ENCODE measurements around the gene FRMD8. TPM values are rescaled to one million over a fixed set of nuclear protein-coding genes. Genes with fewer than 3 reads are reported as not detected.

FRMD8 gene
- total and polyA plus RNA-seq, 9 donors, result 4.3 to 41.7 (median 25.2) TPM

DNA sequence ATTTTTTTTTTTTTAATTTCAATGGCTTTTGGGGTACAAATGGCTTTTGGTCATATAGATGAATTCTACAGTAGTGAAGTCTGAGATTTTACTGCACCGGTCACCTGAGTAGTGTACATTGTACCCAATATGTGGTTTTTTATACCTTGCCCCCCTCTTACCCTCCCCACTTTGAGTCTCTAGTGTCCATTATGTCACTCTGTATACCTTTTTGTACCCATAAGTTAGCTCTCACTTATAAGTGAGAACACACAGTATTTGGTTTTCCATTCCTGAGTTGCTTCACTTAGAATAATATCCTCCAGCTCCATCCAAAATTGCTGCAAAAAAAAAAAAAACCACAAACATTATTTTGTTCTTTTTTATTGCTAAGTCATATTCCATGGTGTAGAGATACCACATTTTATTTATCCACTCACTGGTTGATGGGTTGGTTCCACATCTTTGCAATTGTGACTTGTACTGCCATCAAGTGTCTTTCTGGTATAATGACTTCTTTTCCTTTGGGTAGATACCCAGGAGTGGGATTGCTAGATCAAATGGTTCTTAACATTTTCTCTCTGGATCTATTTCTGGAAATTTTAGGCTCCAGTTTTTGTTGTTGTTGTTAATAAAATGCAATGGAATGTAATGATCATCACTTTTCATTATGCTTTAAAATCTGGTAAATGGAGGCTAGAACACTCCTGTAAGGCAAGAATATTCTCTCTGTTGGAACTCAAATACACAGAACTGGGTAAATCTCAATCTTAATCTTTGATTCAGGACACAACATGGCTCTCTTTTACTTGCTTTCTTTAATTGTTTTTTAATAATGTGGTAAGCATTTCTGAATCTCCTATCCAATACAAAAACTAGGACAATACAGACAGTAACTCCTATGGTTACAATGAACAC is 46.5 kb downstream of the FRMD8 start:
- H3K27ac ChIP-seq, result no peak overlapping the region
- H3K4me1 ChIP-seq (ENCODE audit: insufficient read depth), result peaks cover 3% of the 10 kb centered on the region
- intact Hi-C loops (cut with DNase I), result no loop called here
- H3K36me3 ChIP-seq, result no peaks in the 10 kb centered on the region
- H3K27me3 ChIP-seq, result no peaks in the 10 kb centered on the region
- no peaks in the 10 kb centered on the region for H3K9me3 ChIP-seq
- 88 to 100% (median 96%) methylated on average over 1 of the region's 1 CpG for WGBS, 3 donors
- TF ChIP-seq EP300 (IDR thresholded peaks at IDR 0.05), result no peak
- no peak for TF ChIP-seq POLR2A (IDR thresholded peaks at IDR 0.05)
- peak in 2 of 3 donors; percentile 16 to 18 for TF ChIP-seq CTCF (IDR thresholded peaks at IDR 0.05)
- no peak for DNase-seq
- no peak overlapping the region for H3K4me3 ChIP-seq

DNA sequence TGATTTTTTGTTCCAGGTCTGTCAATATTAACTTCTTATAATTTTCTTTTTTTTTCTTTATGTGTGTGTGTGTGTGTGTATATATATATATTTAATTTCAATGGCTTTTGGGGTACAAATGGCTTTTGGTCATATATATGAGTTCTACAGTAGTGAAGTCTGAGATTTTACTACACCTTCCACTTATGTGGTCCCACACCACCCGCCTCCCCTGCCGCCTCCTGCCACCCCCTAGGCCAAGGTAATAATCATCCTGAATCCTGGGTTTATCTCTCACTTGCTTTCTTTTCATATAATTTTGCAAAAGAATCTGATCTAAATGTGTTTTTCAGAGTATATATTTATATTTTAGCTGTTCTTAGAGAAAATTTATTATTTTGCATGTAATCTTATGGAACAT is 47.2 kb downstream of the FRMD8 start:
- peak in 1 of 5 donors; percentile 12 for DNase-seq
- no peaks in the 10 kb centered on the region for H3K36me3 ChIP-seq
- TF ChIP-seq POLR2A (IDR thresholded peaks at IDR 0.05) (no peak), EP300 (IDR thresholded peaks at IDR 0.05) (no peak), CTCF (IDR thresholded peaks at IDR 0.05) (no peak)
- intact Hi-C loops (cut with DNase I), result no loop called here
- H3K27me3 ChIP-seq, result no peaks in the 10 kb centered on the region
- H3K4me1 ChIP-seq (ENCODE audit: insufficient read depth), result peaks cover 3% of the 10 kb centered on the region
- no peak overlapping the region for H3K4me3 ChIP-seq
- H3K27ac ChIP-seq, result no peak overlapping the region
- H3K9me3 ChIP-seq, result no peaks in the 10 kb centered on the region
- 94 to 96% (median 95%) methylated on average over 2 of the region's 2 CpGs for WGBS, 3 donors

- intact Hi-C loops (cut with DNase I), result no loop called here
- peaks cover 4% of the 10 kb centered on the region for H3K4me1 ChIP-seq (ENCODE audit: insufficient read depth)
- no peak overlapping the region for H3K4me3 ChIP-seq
- TF ChIP-seq EP300 (IDR thresholded peaks at IDR 0.05) (no peak), CTCF (IDR thresholded peaks at IDR 0.05) (no peak)
- 56 to 64% (median 63%) methylated on average over 6 of the region's 6 CpGs for WGBS, 3 donors
- no peaks in the 10 kb centered on the region for H3K36me3 ChIP-seq
- no peak overlapping the region for H3K27ac ChIP-seq
- H3K27me3 ChIP-seq, result no peaks in the 10 kb centered on the region
- DNase-seq, result peak in 1 of 5 donors; percentile 14
- no peaks in the 10 kb centered on the region for H3K9me3 ChIP-seq
Observed at GRCh38 chr11:65434057-65434666, 47.7 kb downstream of the FRMD8 start.

DNA sequence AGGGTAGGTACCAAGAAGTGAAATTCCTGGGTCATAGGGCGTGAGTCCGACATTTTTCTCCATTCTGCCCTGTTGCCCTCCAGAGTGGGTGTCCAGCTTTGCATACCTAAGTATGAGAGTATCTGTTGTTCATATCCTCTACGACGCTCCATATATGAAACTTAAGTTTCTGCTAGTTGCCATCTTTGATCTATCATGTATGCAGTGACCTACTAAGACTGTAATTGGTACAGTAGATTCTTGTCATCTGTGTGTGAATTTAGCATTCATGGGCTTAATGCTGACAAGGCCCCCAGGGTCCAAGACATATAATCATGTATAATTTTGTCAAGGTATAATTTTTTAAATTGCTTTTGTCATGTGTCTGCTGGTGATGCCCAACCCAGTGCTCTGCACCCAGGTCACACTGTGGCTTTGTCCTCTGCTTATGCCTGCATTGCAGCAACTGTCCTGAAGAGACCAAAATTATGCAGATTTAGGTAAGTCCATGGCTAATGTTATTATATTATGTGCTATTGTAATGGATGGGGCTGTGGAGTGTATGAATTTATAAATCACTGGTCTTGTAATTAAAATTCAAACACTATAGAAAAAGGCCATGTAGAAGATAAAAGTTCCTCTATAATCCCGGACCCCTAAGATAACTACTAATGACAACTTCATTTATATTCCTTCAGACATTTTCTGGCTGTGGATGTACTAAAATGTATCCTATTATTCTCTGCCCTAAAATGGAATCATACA is 48.4 kb downstream of the FRMD8 start:
- H3K36me3 ChIP-seq, result no peaks in the 10 kb centered on the region
- intact Hi-C loops (cut with DNase I), result no loop called here
- peak in 1 of 5 donors; percentile 18 for DNase-seq
- WGBS, 3 donors, result 82 to 90% (median 86%) methylated on average over 5 of the region's 5 CpGs
- peaks cover 2% of the 10 kb centered on the region for H3K4me1 ChIP-seq (ENCODE audit: insufficient read depth)
- TF ChIP-seq POLR2A (IDR thresholded peaks at IDR 0.05), result no peak
- TF ChIP-seq EP300 (IDR thresholded peaks at IDR 0.05), result no peak
- TF ChIP-seq CTCF (IDR thresholded peaks at IDR 0.05), result no peak
- H3K27ac ChIP-seq, result no peak overlapping the region
- H3K4me3 ChIP-seq, result no peak overlapping the region
- H3K9me3 ChIP-seq, result no peaks in the 10 kb centered on the region
- H3K27me3 ChIP-seq, result no peaks in the 10 kb centered on the region

Measured in ovary (tissue), 9 donors.